ENCODE data around the gene ZNF407.
A peak's percentile ranks its signal among the peaks of the same experiment; 100 is the strongest.

ZNF407 gene

GRCh38 chr18:74945774-74946545 lies 348.3 kb downstream of the ZNF407 start:
- in situ Hi-C loops (cut with MboI; ENCODE audit: low pct_unique_long_range_greater_than_20kb, low sequenced_read_pairs, unreplicated experiment), result no loop called here
- TF ChIP-seq, protein P1, sequence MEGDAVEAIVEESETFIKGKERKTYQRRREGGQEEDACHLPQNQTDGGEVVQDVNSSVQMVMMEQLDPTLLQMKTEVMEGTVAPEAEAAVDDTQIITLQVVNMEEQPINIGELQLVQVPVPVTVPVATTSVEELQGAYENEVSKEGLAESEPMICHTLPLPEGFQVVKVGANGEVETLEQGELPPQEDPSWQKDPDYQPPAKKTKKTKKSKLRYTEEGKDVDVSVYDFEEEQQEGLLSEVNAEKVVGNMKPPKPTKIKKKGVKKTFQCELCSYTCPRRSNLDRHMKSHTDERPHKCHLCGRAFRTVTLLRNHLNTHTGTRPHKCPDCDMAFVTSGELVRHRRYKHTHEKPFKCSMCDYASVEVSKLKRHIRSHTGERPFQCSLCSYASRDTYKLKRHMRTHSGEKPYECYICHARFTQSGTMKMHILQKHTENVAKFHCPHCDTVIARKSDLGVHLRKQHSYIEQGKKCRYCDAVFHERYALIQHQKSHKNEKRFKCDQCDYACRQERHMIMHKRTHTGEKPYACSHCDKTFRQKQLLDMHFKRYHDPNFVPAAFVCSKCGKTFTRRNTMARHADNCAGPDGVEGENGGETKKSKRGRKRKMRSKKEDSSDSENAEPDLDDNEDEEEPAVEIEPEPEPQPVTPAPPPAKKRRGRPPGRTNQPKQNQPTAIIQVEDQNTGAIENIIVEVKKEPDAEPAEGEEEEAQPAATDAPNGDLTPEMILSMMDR (IDR thresholded peaks at IDR 0.05; ENCODE audit: extremely low read depth, insufficient read depth, missing control alignments), result no peak
- no peak for DNase-seq (ENCODE audit: low spot score)

DNA sequence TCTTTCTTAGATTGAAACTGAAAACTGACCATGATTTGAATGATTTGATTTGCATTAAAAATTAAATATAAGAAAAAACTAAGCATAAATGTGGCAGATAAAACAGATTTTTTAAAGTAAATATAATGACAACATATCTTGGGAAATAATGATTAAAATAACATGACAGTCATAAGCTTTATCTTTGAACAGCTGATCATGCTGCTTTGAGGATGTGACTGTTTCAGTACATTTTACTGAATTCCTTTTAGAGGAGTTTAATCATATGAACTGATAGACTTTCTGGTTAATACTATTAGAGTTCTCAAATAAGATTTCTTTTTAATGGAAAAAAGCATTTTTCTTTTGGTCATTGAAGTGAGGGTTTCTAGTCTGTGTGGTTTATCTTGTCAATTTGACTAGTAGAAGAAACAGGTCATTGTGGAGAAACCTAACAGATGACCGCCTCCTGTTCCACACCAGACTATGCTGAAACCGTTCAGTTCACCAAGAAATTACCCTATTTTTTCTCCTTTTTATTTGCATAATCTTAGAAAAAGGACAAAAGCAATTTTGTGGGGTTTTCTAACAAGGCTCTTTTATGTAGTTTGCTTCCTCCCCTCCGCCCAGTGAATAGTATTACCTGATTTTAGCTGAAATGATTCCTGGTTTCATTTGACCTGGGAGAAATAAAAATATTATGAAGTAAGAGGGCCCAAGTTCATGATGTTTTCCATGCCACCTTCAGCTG lies 349.1 kb downstream of the ZNF407 start:
- DNase-seq (ENCODE audit: low spot score), result peak; percentile 9

GRCh38 chr18:74947417-74947816 lies 349.7 kb downstream of the ZNF407 start:
- TF ChIP-seq, protein P1 (IDR thresholded peaks at IDR 0.05; ENCODE audit: extremely low read depth, insufficient read depth, missing control alignments), result no peak
- no peak for DNase-seq (ENCODE audit: low spot score)
- in situ Hi-C loops (cut with MboI; ENCODE audit: low pct_unique_long_range_greater_than_20kb, low sequenced_read_pairs, unreplicated experiment), result no loop called here

More for the DNA sequence above, 349.1 kb downstream of the ZNF407 start:
- TF ChIP-seq, protein P1 (IDR thresholded peaks at IDR 0.05; ENCODE audit: extremely low read depth, insufficient read depth, missing control alignments), result no peak
- in situ Hi-C loops (cut with MboI; ENCODE audit: low pct_unique_long_range_greater_than_20kb, low sequenced_read_pairs, unreplicated experiment), result no loop called here

DNA sequence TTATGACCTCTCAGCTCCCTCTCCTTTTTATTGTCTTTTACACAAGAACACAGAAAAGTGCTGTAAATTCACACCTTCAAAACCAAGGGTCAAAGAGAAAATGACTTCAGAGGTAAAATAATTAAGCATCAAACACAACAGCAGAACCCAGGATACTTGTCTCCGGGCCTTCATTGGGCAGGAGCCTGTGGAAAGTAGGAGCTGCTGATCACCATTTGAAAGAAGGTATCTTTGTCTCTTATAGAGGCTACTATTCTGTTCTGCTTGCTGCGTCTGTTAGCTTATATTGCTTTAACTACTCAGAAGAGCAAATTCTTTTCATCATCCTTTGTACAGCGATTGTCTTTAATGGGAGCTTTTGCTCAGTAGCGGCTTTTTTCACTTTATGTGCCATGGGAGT lies 350.2 kb downstream of the ZNF407 start:
- no peak for DNase-seq (ENCODE audit: low spot score)
- TF ChIP-seq, protein P1 (IDR thresholded peaks at IDR 0.05; ENCODE audit: extremely low read depth, insufficient read depth, missing control alignments), result no peak
- in situ Hi-C loops (cut with MboI; ENCODE audit: low pct_unique_long_range_greater_than_20kb, low sequenced_read_pairs, unreplicated experiment), result no loop called here

- TF ChIP-seq, protein P1 (IDR thresholded peaks at IDR 0.05; ENCODE audit: extremely low read depth, insufficient read depth, missing control alignments), result no peak
- no peak for DNase-seq (ENCODE audit: low spot score)
- in situ Hi-C loops (cut with MboI; ENCODE audit: low pct_unique_long_range_greater_than_20kb, low sequenced_read_pairs, unreplicated experiment), result no loop called here
Measured at GRCh38 chr18:74949611-74950010, 351.9 kb downstream of the ZNF407 start.

DNA sequence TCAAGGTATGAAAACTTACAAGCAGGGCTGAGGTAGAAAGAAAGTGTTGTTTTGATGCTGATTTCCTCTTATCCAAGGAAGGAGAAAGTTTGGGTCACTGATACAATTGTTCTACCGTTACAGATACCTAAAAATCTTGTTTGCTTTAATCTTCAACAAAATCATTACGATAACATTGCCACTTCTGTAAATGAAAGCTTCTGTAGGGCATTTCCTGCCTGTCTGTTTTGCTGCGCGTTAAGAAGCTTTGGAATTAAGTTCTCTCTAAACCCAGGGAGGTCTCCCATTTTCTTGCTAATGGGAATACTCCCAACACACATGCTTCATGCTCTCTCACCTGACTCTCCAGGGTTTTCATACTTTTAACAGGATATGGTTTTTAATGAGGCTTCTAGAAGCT lies 352.8 kb downstream of the ZNF407 start:
- in situ Hi-C loops (cut with MboI; ENCODE audit: low pct_unique_long_range_greater_than_20kb, low sequenced_read_pairs, unreplicated experiment), result no loop called here

More for the DNA sequence above, 352.8 kb downstream of the ZNF407 start:
- TF ChIP-seq, protein P1 (IDR thresholded peaks at IDR 0.05; ENCODE audit: extremely low read depth, insufficient read depth, missing control alignments), result no peak
- DNase-seq (ENCODE audit: low spot score), result no peak
